Left lobe of liver (tissue), 2 donors: Measurements from ENCODE around the gene OR2A2. TPM values are rescaled to one million over a fixed set of nuclear protein-coding genes. Genes with fewer than 3 reads are reported as not detected.
"Not testable (repeated sequence)": the region's sequence is repeated elsewhere in the genome, so short reads cannot be mapped to it uniquely, and the experiment has no call there.

Experiments used
- ATAC-seq: fragments of 200-7000 bp; cut with Tn5 transposase; one replicate; pipeline ENCODE4 v1.9.1; 2020; ENCODE audit warnings: mild to moderate bottlenecking, moderate library complexity
- DNase-seq: peaks from one replicate; pipeline ENCODE4 v3.0.0-alpha.2; 2020; ENCODE audit warnings: low spot score
- total RNA-seq: library from RNA; stranded (reverse); gene quantifications from one replicate; pipeline ENCODE4 v1.2.1, GENCODE V29; 2021
- donor health status: DM: no; HTN: no; CAD: no; lungs with moderate emphysema.
- donor health status: DM: no; HTN: yes; CAD: no.

The OR2A2 gene, protein sequence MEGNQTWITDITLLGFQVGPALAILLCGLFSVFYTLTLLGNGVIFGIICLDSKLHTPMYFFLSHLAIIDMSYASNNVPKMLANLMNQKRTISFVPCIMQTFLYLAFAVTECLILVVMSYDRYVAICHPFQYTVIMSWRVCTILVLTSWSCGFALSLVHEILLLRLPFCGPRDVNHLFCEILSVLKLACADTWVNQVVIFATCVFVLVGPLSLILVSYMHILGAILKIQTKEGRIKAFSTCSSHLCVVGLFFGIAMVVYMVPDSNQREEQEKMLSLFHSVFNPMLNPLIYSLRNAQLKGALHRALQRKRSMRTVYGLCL
- not detected for total RNA-seq

DNA sequence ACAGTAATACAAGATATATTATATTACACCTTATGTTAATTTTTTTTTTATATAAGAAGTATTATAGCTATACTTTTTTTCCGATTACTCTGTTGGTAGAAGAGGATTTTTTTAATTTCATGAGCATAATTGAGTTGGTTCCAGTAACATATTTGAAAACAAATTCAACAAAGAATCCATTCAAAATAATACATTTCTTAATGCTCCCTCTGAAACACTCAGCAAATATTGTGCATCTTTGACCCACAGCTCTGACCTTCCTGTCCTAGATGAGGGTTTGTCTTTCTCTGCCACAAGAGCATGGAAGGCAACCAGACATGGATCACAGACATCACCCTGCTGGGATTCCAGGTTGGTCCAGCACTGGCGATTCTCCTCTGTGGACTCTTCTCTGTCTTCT, at the start of gene OR2A2:
Gene OR2A2, plus strand, starts transcription at position 301 of the 400 bp plus-strand sequence. Its CDS starts 0 bp downstream, at position 301.
- no peak for DNase-seq
- no peak for ATAC-seq

GRCh38 chr7:144063710-144064109, 45.7 kb upstream of the OR2A2 start:
- ATAC-seq (no peak), DNase-seq (no peak)

DNA sequence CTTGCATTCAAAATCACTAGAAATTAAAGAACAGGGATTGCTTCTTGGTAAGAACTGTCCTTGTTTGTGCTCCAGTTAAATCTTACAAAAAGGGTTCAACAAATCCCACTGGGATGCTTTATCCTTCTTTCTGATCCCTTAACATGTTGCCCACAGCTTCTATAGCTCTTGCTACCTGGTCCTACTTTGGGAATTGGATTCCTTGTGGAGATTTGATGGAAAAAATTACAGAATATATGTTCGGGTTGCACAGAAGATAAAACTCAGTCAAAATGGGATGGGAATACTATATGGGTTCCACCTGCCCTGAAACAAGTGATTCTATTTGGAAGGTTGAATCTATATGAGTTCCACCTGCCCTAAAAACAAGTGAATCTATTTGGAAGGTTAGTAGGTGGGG, 39.9 kb upstream of the OR2A2 start, which contains the start of gene OR2A25:
Gene OR2A25, plus strand, starts transcription at position 301 of the 400 bp plus-strand sequence. CDS start 4,409 bp downstream, outside the sequence.
- no peak for DNase-seq
- ATAC-seq, result no peak

GRCh38 chr7:144069953-144070352, 39.4 kb upstream of the OR2A2 start:
- ATAC-seq (no peak), DNase-seq (no peak)

DNA sequence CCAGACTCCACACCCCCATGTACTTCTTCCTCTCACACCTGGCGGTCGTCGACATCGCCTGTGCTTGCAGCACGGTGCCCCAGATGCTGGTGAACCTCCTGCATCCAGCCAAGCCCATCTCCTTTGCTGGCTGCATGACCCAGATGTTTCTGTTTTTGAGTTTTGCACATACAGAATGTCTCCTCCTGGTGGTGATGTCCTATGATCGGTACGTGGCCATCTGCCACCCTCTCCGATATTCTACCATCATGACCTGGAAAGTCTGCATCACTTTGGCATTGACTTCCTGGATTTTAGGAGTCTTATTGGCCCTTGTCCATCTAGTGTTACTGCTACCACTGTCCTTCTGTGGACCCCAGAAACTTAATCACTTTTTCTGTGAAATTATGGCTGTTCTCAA, 35.0 kb upstream of the OR2A2 start:
- no peak for ATAC-seq
- DNase-seq, result no peak

DNA sequence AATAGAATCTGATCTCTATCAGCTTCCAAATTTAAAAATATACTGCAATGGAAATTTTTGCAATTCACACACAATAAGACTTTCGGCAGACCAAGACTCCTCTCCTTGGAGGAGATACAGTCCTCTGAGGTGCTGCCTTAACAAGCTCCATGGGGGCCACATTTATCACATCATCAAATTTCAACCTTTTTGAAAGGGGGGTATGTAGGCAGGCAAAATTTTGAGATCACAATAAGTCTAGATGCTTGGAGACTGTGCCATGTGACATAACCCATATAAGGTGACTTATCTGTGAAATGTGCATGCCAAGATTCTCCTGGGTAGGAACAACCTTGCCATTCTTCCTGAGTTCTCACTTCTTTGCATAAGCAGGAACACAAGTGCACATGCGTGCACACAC, 23.4 kb upstream of the OR2A2 start, which contains the start of gene OR2A12:
Gene OR2A12, plus strand, starts transcription at position 301 of the 400 bp plus-strand sequence. CDS start 8,830 bp downstream, outside the sequence.
- ATAC-seq (no peak), DNase-seq (no peak)

DNA sequence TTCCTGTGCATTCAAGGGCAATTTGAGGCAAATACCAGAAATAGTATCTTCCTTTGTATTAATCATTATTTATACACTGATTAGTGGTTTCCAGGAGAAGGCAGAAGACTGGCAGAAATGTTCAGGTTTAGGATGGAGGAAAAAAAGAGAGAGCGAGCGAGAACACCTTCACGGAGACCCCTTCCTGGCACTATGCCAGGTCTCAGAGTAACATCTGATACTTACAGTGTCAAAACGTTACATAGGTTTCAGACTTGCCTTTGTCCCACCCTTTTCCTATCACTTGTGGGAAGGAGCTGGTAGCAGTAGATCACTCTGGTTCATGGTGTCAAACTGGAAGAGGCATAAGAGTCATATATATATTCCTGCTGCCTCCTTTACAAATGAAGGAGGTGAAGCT, 22.7 kb upstream of the OR2A2 start:
- DNase-seq, result no peak
- ATAC-seq, result no peak

GRCh38 chr7:144087230-144087629, 22.2 kb upstream of the OR2A2 start:
- no peak for DNase-seq
- ATAC-seq, result no peak

- DNase-seq, result no peak
- ATAC-seq, result no peak
These were observed 18.7 kb upstream of the OR2A2 start for GRCh38 chr7:144090667-144091066.

GRCh38 chr7:144098776-144099175, 10.6 kb upstream of the OR2A2 start:
- ATAC-seq, result no peak
- no peak for DNase-seq

- no peak for DNase-seq
- no peak for ATAC-seq
These were observed 8.8 kb upstream of the OR2A2 start for GRCh38 chr7:144100607-144101006.

- DNase-seq (no peak), ATAC-seq (no peak)
These were observed 7.3 kb upstream of the OR2A2 start for GRCh38 chr7:144102041-144102440.

DNA sequence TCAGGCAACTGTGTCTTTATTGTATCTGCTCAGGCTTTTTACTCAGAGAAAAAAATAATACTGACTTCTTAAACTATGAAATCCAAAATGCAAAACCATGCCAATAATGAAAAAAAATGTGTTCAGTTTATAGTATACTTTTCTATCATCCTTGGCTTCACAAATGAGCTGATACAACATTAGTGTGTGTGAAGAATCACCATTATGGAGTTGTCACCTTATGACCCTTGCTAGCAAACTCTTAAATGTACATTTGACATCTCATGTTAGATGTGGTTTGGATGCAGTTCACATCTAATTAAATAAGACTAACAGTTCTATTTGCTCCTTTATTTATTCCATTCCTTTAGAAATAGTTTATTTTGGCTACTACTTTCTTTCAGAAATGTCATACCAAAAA, 4.2 kb upstream of the OR2A2 start:
- DNase-seq (no peak), ATAC-seq (no peak)

- no peak for DNase-seq
These were observed 889 bp downstream of the OR2A2 start for GRCh38 chr7:144110272-144110671.

DNA sequence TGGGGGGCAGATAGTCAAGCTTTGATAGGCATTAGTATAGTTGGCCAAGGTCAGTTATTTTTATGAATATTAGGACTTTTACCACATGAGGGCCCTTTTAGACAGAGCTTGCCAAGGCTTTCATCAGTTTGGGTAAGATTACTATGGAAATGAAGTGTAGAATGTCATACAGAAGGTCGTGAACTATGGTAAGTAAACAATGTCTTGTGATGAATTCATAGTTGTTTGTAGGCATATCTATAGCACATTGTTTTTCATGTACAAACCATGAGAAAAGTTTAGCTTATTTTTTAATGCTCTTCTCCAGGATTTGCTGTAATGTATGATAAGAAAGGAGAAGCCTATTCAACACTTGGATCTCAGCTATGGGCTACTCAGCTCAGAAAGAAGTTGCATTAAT, 4.3 kb downstream of the OR2A2 start:
- no peak for DNase-seq
- no peak for ATAC-seq

More at GRCh38 chr7:144110272-144110671, 889 bp downstream of the OR2A2 start:
- ATAC-seq, result no peak

- DNase-seq (no peak), ATAC-seq (no peak)
These were observed 9.0 kb downstream of the OR2A2 start for GRCh38 chr7:144118341-144118740.

DNA sequence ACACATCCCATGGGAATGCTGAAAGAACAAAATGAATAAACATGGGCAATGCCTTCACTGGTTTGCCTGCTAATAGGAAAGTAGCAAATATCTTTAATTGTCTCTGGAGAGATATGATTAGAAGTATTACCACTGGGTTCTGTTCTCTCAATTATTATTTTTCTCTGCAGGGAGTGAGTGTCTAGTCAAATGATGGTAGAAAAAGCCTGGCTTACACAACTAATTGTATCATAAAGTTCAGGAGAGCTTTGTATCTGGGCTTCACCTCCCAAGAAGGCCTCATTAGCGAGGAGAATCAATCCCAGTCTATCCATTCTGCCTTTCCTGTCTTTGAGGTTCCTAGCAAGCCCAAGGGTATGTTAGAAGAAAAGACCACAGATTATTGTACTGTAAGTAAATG, 13.5 kb downstream of the OR2A2 start, which contains the start of gene OR2A14:
Gene OR2A14, plus strand, starts transcription at position 301 of the 400 bp plus-strand sequence. CDS start 5,937 bp downstream, outside the sequence.
- DNase-seq, result no peak
- ATAC-seq, result no peak

GRCh38 chr7:144127714-144128334, 18.4 kb downstream of the OR2A2 start:
- ATAC-seq, result peak; percentile 94
- peak; percentile 73 for DNase-seq

- DNase-seq, ATAC-seq: not testable (repeated sequence)
These were observed 20.2 kb downstream of the OR2A2 start for GRCh38 chr7:144129601-144130000.

DNA sequence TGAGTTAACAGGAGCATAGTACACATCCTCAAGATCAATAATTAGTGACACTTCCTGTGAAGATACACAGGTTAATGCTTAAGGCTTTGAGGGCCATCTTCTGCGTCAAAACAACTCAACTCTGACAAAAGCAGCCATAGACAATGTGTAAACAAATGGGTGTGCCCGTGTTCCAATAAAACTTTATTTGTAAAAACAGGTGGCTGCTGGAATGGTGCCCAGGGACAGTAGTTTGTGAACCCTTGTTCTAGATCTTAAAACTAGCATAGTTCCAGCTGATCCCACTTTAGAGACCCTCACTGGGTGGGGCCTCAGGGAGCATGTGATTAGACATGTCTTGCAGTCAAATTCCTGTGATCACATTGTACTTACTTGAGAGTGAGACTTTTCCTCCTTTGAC, 21.3 kb downstream of the OR2A2 start:
- ATAC-seq (no peak), DNase-seq (no peak)

DNA sequence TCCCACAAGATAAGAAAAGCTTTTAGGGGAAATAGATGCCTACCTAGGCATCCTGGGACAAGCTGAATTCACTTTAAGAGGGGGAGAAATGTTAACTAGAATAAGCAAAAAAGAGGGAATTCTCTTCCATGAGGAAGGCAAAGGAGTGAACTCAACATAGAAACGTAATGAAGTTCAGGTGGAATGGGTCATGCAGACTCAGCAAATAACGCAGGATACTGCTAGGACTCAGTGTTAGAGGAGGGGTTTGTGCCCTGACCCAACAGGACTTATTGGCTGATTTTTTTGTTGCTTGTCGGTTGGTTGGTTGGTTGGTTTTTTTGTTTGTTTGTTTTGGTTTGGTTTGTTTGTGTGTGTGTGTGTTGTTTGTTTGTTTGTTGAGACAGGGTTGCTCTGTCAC, 22.9 kb downstream of the OR2A2 start:
- ATAC-seq, result no peak
- DNase-seq, result no peak

GRCh38 chr7:144133307-144133706, 23.9 kb downstream of the OR2A2 start:
- DNase-seq, result no peak
- ATAC-seq, result peak; percentile 45
